ENCODE measurements around the gene VOPP1.

GRCh38 chr7:55553024-55553345 lies 19.3 kb downstream of the VOPP1 start:
- no peak for TF ChIP-seq EZH2 (optimal IDR thresholded peaks at IDR 0.05; ENCODE audit: low read depth, low read length)
- TF ChIP-seq, protein P1, sequence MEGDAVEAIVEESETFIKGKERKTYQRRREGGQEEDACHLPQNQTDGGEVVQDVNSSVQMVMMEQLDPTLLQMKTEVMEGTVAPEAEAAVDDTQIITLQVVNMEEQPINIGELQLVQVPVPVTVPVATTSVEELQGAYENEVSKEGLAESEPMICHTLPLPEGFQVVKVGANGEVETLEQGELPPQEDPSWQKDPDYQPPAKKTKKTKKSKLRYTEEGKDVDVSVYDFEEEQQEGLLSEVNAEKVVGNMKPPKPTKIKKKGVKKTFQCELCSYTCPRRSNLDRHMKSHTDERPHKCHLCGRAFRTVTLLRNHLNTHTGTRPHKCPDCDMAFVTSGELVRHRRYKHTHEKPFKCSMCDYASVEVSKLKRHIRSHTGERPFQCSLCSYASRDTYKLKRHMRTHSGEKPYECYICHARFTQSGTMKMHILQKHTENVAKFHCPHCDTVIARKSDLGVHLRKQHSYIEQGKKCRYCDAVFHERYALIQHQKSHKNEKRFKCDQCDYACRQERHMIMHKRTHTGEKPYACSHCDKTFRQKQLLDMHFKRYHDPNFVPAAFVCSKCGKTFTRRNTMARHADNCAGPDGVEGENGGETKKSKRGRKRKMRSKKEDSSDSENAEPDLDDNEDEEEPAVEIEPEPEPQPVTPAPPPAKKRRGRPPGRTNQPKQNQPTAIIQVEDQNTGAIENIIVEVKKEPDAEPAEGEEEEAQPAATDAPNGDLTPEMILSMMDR (IDR thresholded peaks at IDR 0.05; ENCODE audit: low read length), result no peak
